Cardiac septum (tissue), 1 donor: ENCODE measurements around the gene TATDN3. TPM values are rescaled to one million over a fixed set of nuclear protein-coding genes. Genes with fewer than 3 reads are reported as not detected.
"Not testable (repeated sequence)": the region's sequence is repeated elsewhere in the genome, so short reads cannot be mapped to it uniquely, and the experiment has no call there.

ENCODE experiments used
- DNase-seq: peaks from one replicate; pipeline ENCODE4 v3.0.0-alpha.2; 2020; ENCODE audit warnings: low spot score
- intact Hi-C: fragments of 100-400 bp; cut with DNase I; formaldehyde crosslinking; loops from one replicate; pipeline ENCODE4 v1.14.0; 2022
- total RNA-seq: library from RNA; stranded (reverse); fragmentation: NEBNext Ultra II Directional; extraction: Animal tissue kit (Norgen Biotek cat#: 25700); gene quantifications from one replicate; pipeline ENCODE4 v1.2.1, GENCODE V29; 2021
- donor health status: DM: no; HTN: no; CAD: no.

TATDN3 gene
- total RNA-seq, 1 donor from 2014 or later = 22.4 TPM

DNA sequence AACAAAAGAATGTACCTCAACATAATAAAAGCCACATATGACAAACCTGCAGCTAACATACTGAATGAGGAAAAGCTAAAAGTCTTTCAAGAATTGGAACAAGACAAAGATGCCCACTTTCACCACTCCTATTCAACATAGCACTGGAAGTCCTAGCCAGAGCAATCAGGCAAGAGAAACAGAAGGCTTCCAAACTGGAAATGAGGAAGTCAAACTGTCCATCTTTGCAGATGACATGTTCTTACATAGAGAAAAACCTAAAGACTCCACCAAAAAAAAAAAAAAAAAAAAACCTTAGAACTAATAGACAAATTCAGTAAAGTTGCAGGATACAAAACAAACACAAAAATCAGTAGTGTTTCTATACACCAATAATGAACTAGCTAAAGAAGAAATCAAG, 20.4 kb upstream of the TATDN3 start:
- intact Hi-C loops = no loop called here
- DNase-seq = no peak

DNA sequence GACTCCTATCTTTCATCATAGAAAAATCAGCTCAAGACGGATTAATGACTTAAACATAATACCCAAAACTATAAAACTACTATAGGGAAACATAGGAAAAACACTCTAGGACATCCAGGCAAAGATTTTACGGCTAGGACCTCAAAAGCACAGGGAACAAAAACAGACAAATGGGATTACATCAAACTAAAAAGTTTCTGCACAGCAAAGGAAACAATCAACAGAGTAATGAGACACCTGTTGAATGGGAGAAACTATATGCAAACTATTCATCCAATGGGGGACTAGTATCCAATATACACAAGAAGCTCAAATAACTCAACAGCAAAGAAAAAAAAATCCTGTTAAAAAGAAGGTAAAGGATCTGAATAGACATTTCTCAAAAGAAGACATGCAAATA, 18.7 kb upstream of the TATDN3 start:
- intact Hi-C loops = no loop called here
- no peak for DNase-seq

DNA sequence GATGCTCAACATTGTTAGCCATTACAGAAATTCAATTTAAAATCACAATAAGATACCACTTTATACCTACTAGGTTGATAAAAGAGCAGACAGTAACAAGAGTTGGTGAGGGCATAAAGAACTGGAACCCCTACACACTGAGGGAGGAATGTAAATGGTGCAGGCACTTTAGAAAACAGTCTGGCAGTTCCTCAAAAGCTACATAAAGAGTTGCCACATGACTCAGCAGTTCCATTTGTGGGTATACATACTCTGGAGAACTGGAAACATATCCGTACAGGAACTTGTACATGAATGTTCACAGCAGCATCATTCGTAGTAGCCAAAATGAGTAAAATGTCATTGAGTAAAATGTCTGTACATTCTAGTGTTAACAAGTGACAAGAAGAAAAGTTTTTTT, 17.1 kb upstream of the TATDN3 start:
- intact Hi-C loops = no loop called here

DNA sequence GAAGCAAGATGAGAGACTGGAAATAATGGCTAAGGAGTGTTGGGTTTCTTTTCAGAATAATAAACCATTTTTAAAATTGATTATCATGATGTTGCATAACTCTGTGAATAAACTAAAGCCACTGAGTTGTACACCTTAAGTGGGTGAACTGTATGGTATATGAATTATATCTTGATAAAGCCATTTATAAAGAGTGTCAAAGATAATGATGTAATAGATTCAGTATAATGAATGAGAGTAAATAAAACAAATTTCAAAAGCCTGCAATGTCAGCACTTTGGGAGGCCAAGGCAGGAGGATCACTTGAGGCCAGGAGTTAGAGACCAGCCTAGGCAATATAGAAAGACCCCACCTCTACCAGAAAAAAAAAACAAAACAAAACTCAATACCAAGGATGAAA, 16.5 kb upstream of the TATDN3 start:
- intact Hi-C loops = no loop called here
- DNase-seq = no peak

More for the DNA sequence above, 17.1 kb upstream of the TATDN3 start:
- DNase-seq = no peak

DNA sequence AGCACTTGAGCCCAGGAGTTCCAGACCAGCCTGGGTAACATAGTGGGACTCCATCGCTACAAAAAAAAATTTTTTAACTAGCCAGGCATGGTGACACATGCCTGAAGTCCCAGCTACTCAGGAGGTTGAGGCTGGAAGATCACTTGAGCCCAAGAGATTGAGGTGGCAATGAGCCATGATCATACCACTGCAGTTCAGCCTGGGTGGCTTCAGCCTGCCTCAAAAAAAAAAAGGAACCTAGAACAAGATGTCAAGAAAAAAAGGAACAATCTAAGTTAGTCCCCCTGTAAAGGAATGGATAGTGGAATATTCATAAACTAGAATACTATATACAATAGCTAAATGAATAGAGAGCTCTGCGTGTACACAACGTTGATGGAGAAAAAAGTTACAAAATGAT, 14.5 kb upstream of the TATDN3 start:
- intact Hi-C loops = no loop called here
- no peak for DNase-seq

DNA sequence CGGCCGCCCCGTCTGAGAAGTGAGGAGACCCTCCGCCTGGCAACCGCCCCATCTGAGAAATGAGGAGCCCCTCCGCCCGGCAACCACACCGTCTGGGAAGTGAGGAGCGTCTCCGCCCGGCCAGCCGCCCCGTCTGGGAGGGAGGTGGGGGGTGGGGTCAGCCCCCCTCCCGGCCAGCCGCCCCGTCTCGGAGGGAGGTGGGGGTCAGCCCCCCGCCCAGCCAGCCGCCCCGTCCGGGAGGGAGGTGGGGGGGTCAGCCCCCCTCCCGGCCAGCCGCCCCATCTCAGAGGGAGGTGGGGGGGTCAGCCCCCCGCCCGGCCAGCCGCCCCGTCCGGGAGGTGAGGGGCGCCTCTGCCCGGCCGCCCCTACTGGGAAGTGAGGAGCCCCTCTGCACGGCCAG, 12.6 kb upstream of the TATDN3 start:
- intact Hi-C loops, DNase-seq: not testable (repeated sequence)

DNA sequence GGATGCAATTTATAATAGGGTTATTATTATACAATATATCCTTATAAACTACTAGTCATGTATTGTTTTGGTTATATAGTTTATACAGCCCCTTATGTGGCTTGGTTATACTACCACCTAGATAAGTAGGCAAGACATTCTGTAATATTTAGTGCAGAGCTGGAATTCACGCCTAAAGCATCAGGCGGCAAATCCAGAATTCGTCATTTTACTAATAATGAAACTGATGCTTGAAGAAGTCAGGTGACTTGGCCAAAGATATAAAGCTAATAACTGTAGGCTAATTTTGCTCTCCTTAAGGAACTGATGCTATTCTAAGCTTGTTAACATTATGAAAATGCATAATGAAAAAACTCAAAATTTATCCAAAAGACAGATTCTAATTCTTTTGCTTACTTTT, 10.9 kb upstream of the TATDN3 start:
- no peak for DNase-seq
- intact Hi-C loops = no loop called here

DNA sequence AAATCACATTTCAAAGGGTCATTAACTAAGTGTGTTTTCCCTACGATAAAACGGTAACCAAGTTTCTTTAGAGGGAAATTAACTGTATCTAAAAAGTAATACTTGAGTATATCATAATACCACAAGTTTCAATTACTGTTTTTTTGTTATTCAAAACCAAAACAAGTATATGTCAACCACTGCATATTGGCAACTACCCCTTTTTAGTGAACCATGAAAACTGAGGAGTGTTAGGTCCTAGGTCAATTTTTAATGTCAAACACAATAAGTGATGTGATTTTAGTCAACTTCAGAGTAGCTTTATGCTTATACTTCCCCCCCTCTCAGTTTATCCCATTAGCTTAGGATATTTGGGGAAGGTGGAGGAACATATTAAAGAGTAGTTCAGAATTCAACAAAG, 10.5 kb upstream of the TATDN3 start:
- DNase-seq = no peak
- intact Hi-C loops = no loop called here

DNA sequence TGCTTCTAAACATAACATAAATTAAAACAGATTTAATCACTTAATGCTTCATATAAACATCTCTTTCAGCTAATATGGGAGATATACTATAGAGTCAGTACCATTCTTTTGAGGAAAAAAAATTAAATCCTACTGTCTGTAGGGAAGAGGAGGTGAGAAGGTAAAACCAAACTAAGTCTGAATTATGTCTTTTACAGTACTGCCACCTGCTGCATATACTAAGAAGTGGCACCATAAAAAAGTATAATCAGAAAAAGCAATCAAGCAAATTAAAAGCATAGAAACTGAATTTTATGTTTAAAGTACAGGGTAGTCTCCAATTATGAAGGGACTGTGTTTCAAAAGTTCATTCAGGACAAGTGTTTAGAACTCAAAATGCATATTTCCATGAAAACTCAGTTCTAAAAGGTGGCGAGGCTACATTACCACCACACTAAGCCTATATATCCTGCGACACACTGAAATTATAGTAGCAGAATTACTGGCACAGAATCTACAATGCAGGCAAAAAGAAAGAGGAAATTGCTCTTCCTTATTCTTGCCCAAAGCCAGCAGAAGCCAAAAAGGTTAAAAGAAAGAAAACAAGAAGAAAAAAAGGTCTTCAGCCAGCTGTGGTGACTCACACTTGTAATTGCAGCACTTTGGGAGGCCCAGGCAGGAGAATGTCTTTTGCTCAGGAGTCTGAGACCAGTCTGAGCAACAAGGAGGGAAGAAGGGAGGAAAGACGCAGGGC, 9.1 kb upstream of the TATDN3 start:
- intact Hi-C loops = loop anchor here (2.0 kb wide), 1 partner anchor 306 kb away; no protein-coding TSS in a partner anchor
- DNase-seq = no peak

DNA sequence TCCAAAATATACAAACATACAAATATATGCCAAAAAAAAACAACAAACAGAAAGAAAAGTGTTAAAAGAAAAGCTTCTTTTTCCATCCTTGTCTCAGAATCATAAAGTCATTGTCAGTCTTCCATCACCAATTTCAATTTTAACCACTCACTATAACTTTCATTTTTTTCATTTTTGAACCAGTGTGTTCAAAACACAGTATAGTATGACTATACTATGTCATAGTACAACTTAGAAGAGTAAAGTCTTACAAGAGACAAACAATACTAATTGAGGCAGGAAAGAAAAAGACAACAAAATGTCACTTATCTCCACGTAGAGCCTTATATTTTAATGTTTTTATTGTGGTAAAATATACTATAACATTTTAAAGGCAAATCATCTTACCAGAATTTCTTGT, 7.7 kb upstream of the TATDN3 start:
- no peak for DNase-seq

DNA sequence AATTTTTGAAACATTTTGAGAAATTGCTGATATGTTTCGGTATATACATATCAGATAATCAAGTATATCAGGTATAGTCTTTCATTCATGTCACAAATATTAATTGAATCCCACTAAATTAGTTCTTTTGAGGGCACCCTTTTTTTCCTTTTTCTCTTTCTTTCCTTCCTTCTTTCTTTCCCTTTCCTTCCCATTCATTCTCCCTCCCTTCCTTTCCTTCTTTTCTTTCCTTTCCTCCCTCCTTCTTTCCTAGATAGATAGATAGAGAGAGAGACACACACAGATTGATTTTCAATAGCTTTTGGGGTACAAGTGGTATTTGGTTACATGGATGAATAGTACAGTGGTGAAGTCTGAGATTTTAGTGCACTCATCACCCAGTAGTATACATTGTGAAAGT, 5.8 kb upstream of the TATDN3 start:
- intact Hi-C loops = no loop called here
- DNase-seq = no peak

More for the DNA sequence above, 7.7 kb upstream of the TATDN3 start:
- intact Hi-C loops = loop anchor here (2.0 kb wide), 1 partner anchor 307 kb away; no protein-coding TSS in a partner anchor

DNA sequence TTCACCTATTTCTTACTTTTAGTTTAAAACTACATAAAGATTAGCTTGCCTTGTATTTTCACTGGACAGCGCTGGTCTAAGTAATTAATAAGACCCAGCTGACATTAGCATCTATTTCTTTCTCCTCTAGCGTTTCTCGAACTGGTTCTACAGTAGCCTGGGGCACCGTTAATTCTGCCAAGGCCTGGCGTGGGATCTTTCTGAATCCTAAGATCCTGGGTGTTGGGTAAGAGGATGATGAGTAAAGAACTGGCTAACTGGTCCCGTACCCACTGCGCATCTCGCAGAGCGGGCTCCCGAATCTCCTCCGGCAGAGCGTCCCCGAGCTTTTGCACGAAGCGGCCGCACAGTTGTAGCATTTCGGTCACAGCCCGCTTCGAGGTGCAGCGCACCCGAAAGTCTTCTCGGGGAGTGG, 426 bp upstream of the TATDN3 start:
- no peak for DNase-seq
- intact Hi-C loops = loop anchor here (5.0 kb wide), 3 partner anchors 66 to 184 kb away; partner anchors contain the start of genes ATF3 and FLVCR1

DNA sequence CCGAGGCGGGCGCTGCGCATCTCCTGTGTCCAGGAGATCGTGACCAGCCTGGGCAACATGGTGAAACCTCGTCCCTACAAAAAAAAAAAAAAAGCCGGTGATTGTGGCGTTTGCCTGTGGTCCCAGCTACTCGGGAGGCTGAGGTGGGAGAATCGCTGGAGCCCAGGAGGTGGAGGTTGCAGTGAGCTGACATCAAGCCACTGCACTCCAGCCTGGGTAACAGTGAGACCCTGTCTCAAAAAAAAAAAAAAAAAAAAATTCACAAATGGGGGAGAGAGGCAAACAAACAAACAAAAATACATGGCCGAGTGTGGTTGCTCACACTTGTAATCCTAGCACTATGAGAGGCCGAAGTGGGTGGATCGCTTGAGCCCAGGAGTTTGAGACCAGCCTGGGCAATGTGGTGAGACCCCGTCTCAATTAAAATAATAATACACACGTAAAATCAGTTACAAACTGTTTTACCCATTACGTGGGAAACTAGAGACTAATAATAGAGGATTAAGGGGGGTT, 758 bp downstream of the TATDN3 start:
- DNase-seq = no peak
- intact Hi-C loops = loop anchor here (5.0 kb wide), 3 partner anchors 65 to 185 kb away; partner anchors contain the start of genes ATF3 and FLVCR1

DNA sequence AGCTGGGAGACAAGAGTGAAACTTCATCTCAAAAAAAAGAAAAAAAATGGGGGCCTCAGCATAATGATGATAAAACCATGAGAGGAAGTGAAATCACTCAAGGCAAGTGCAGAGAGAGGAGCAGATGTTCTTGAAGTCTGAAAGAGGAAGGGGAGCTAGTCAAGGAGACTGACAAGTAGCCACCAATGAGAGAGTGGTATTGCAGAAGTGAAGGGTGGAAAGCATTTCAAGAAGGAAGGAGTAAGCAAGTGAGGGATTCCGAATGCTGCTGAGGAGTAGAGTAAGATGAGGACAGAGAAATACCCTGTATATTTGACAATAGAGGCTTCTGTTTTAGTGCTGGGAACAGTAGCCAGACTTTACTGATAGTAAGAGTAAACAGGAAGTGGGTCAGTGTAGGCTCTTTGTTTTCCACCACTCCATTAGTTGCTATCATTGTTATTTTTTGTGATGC, 2.9 kb downstream of the TATDN3 start:
- no peak for DNase-seq
- intact Hi-C loops = loop anchor here (5.0 kb wide), 3 partner anchors 63 to 187 kb away; partner anchors contain the start of genes ATF3 and FLVCR1

DNA sequence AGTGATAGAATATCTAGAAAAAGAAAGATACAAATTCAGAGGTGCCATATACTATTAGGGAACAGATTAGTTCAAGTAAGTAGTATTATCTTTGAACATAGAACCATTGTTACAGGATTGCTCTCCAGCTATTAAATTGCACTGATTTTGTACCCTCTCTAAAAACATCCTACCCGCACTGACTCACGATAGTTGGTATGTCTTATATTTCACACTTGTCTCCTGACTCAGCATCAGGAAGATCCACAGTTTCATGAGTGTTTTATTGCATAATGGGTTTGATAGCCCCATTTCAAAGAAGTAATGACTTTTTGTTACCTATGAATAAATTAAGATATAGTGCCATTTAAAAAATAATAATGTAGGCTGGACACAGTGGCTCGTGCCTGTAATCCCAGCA, 6.0 kb downstream of the TATDN3 start:
- DNase-seq = no peak
- intact Hi-C loops = no loop called here

DNA sequence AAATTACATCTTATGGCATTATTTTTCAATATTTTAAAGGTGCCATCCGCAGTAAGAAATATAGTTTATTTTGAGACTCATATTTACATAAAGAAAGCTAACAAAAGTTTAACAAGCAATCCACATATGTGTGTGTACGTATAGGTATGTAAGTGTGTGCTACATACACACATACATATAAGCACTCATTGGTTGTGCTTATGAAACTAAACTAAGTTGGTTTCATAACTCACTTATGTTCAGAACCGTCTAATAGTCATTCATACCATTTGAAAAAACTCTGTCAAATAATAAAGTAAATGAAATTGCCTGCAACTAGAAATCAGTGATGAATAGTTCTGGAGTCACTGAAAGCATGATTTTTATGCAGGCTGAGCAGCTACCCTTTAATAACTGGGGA, 14.1 kb downstream of the TATDN3 start:
- DNase-seq = no peak
- intact Hi-C loops = no loop called here

DNA sequence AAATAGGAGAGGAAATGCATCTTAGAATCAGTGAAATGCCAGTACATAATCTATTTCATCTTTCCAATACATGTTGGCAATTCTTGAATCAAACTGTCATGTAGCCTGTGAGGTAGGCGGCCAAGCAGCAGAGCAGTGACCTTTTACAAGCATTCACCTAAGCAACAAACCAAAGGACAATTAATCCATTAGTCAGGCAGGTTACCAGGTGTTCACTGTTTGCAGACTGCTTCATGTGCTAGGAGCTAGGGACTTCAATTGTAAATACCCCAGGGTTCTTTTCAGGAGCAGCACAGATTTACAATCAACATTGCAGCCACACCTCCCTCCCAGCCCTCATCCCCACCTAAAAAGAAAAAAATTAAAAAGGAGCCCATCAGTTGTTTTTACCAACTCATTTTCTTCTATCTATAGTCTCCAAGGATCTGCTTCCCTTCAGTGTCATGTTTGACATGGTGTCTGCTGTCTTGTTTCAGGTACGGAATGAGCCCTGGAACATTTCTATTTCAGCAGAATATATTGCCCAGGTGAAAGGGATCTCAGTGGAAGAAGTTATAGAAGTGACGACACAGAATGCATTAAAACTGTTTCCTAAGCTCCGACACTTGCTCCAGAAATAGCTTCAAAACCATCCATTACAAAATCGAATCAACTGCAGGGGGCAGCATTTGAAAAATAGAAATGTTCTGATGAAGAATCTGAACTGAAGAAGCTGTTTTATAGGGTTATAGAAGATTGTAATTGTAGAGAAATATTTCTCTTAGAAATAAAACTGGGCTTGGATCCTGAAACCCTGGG, 23.0 kb downstream of the TATDN3 start:
- no peak for DNase-seq
- intact Hi-C loops = loop anchor here (5.0 kb wide), 1 partner anchor 183 kb away; no protein-coding TSS in a partner anchor

DNA sequence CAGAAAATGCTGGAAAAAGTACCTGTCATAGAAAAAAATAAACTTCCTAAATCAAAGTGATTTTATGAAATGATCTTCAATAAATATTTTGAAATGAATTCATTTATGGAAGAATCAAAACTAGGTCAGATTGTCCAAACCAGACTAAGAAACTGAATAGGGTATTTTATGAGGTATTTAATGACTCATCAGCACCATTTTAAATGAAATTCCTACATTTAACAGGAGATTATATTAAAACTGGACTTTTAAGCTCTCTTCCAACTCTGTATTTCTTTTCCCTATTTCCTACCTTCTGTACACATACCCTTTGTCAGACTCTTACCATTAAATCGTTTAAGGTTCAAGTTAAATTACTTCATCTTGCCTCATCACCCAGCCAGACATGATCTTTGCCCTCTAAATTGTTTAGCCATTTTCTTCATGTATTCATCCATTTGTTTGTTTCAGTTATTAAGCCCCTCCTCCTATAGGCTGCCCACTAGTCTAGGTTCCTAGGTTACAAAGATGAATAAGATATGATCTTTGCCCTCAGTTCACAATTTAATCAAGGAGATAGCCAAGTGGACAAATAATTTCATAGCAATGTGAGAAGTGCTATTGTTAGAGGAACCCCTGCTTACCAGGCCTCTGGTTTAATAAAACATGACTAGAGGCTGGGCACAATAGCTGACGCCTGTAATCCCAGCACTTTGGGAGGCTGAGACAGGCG, 25.0 kb downstream of the TATDN3 start:
- intact Hi-C loops = loop anchor here (5.0 kb wide), 1 partner anchor 181 kb away; no protein-coding TSS in a partner anchor
- no peak for DNase-seq

DNA sequence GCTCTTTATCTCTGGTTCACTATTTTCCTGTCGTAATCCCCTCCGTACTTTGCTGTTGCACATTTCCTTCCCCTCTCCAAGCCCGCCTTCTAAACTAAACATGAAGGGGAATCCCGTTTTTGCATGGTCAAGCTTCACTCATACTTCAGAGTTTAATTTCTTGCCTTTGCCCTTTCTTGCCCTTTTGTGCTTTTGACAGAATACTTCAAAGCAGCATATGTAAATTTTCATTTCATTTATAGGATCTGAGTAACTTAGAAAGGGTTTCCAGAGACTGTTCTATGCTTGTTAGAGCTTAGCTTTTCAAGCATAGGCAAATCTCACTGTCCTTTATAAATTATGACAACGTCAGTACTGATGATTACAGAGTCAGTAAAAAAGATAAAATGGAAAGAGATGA, 28.0 kb downstream of the TATDN3 start:
- intact Hi-C loops = loop anchor here (5.0 kb wide), 1 partner anchor 178 kb away; no protein-coding TSS in a partner anchor
- DNase-seq = no peak

DNA sequence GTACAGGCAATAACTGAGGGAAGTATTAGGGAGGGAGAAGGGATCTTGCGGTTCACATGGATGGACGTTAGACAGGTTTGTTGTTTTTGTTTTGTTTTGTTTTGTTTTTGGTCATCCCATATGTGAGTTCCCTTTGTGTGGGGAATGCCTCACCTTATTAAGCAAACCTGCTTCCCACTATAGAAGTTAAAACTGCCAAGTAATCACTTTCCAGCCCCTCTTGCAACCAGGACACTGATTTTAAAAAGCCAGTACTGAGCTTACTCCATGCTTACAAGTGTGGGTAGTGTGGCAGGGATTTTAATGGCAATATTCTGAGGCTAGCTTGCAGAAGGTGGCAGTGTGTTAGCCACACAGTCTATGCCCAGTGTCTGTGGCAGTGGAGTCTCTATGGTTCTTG, 29.3 kb downstream of the TATDN3 start:
- intact Hi-C loops = no loop called here

More for the DNA sequence above, 29.3 kb downstream of the TATDN3 start:
- DNase-seq = no peak
